ENCODE data around the gene TMEM208.
A peak's percentile ranks its signal among the peaks of the same experiment; 100 is the strongest.

Gene TMEM208

DNA sequence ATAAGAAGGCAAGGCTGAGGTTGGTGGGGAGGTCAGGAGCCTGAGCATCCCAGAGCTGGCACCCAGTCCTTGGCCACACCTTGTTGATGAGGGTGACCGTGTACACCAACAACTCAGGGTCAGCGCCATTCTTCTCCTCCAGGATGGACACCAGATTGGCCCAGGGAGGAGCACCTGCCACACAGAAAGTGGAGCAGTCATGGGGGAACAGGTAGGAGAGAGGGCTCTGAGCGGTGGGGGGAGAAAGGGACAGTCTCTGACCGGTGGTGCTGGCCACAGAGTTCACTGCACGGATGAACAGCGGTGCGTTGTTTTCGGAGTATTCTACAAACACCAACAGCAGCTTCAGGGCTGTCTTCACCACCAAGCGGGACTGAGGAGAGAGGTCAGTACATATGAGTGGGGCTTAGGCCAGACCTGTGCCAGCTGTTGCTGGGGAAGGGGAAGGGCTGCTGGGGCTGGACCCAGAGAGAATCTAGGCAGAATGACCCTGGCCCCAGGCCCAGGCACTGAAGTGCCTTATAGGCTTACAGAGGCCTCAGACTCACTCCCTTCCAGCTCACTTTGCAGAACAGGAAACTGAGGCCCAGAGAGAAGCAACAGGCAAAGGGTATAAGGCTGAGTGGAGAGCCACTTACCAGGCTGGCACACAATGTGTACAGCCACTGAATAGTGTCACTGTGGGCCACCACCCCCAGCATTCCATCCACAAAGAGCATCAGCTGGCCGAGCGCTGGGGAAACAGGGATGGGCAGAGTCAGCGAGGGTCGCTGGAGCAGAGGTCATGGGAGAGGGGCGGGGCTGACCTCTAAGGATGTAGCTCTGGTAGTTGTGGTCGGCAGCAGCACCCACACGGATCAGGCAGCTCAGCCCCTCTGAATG, 10.7 kb downstream of the TMEM208 start:
- no peak for DNase-seq

- DNase-seq: no peak
These were observed 11.3 kb downstream of the TMEM208 start for GRCh38 chr16:67238278-67238575.

DNA sequence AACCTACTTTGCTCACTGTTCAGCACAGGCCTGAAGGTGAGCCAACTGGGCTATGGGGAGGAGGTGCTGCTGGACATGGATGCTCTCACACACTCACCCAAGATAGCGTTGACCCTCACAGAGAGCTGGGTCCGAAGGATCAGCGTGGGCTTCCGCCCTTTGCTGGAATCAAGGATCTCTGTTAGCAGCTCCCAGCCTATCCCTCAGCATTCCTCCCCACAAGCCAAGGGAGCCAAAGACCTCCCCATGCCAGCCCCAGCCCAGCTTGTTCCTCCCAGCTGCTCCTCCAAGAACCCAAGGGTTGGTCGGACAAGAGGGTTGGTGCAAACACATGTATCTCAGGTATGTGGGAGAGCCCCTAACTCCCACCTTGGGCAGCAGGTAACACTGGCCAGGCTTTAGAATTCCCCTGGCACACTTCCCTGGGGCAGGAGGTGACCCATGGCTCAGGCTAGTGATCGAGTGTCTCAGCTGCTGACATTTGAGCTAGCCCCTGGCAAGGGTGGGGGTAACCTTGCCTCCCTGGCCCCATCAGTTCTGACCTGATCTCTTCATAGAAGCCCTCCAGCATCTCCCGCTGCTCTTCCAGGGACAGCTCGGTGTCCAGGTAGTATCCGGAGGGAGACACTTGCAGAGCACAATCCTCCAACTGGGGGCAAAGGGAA, 12.0 kb downstream of the TMEM208 start:
- no peak for DNase-seq

GRCh38 chr16:67240506-67240905, 13.6 kb downstream of the TMEM208 start:
- DNase-seq: no peak

- no peak for DNase-seq
These were observed 14.3 kb downstream of the TMEM208 start for GRCh38 chr16:67241008-67241900.

DNA sequence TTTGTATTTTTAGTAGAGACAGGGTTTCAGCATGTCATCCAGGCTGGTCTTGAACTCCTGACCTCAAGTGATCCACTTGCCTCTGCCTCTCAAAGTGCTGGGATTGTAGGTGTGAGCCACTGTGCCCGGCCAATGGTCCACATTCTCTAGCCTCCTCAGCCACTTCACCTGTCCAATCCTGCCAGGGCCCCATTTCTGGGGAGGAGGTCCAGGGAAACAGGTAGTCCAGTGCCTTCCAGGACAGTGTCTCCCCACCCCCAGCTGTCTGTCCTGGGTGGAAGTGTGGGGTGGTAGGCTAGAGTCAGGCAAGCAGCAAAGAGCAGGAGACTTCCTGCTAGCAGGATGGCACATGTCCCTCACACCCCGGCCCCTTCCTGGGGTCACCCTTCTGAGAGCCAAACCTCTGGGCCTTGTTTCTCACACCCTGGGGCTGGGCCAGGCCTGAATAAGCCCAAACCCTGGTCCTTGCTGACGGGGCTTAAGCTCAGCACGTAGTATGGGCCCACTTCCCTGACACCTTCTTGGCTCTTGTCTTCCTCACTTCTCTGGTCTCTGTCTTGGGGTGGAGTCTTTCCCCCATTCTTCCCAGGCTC, 15.3 kb downstream of the TMEM208 start:
- DNase-seq: no peak

- DNase-seq: no peak
These were observed 16.6 kb downstream of the TMEM208 start for GRCh38 chr16:67243481-67243880.

DNA sequence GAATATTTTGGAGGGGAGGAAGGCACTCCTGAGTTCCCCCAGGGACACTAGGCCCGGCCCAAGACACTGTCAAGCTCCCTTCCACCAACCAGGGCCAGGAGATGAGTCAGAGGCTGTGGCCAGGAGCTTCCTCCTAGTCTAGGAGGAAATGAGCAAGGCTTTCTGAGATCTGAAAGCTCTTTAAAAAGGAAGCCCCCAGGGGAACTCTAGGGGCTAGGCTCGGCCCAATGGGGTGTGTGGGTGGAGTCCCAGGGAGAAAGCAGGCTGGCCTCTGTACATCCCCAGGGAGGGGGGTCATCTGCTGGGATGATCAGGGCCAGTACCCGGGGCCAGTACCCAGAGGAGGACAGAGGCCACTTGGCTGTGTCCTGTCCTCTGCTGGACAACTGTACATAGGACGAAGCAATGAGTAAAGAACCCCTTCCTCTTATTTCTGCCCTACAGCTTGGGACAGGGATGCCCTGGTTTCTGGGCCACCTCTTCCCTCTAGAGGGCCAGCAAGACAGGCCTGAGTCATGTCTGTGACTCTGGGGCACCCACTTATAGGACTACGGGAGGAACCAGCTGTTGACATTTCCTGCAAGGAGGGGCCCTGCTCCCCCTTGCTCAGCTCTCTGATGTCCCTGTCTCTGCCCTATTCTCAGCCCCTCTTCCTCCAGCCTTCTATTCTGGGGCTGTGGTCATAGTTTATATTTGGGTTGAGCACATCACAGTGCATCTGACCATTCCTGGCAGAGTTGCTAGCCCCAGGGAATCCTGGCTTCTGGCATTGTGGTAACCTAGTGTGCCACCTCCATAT, 17.7 kb downstream of the TMEM208 start:
- DNase-seq: no peak

DNA sequence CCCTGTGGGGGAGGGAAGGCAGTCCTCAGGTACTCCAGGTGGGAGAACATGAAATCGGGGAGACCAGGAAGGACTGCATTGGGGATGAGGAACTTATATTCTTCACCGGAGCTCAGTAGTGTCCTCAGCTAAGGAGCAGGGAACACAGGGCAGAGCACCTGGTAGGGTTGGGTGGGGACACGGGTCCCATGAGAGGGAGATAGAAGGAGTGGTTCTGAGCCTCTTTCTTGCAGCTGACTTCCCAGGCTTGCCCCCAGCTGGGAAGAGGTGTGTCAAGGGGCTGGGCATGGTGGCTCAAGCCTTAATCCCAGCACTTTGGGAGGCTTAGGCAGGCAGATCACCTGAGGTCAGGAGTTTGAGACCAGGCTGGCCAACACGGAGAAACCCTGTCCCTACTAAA, 18.3 kb downstream of the TMEM208 start:
- DNase-seq: no peak

DNA sequence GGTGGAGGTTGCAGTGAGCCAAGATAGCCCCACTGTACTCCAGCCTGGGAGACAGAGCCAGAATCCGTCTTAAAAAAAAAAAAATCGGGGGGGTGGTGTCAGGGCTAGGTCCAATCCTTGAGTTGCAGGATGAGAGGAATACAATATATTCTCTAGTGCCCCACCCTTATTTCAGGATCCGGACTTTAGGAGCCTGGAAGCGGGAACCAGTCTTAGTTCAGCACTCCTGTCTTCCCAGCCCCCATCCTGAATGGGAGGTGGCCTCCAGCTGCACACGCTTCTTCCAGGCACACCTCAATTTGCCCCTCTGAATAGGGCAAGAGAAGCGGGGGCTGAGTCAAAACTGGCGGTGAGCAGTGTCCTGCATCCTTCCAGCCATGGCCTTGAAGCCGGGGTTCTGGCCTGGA, 18.7 kb downstream of the TMEM208 start:
- no peak for DNase-seq

GRCh38 chr16:67246081-67246755, 19.3 kb downstream of the TMEM208 start:
- DNase-seq: peak; percentile 52

GRCh38 chr16:67246756-67247191, 19.8 kb downstream of the TMEM208 start:
- DNase-seq: peak; percentile 90

DNA sequence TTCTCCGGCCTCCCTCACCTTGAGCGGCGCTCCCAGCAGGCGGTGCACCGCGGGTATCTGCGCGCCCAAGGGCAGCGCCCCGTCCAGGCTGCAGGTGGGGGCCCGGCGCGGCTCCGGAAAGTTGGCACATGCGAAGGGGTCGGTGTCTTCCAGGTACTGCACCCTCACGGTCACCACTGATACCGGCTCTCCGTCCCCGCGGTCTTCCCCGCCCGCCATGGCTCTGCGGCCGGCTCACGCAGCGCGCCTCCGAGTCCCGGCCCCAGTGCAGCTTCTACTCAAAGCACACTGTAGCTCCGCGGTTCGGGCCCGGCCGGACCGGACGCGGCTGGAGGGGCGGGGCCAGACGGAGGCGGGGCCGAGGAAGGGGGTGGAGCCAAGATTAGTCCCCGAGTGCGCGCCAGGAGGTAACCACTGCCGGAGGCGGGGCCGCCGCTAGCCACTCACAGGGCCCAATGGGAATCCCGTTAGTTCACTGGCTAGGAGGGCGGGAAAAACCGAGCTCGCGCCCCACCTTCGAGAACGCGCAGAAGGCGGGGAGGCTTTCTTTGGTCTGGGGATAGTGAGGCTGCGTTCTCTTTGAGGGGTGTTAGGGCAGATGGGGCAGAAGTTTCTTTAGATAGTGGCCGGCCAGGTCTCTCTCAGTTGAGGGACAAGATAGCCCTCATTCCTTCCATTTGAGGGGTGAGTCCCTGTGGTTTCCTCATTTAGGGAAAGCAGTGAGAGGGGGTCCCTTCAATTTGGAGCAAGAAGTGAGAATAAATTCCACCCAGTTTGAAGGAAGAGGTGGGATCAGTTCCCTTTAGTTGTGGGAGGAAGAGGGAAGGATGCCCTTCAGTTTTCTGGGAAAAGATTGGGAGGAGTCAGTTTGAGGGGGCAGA, 20.5 kb downstream of the TMEM208 start, which contains the start of gene FHOD1:
Gene FHOD1, minus strand, starts transcription at position 290 of the 881 bp plus-strand sequence. Its CDS starts 71 bp downstream, at position 219.
- peak; percentile 83 for DNase-seq

GRCh38 chr16:67248073-67248400, 21.1 kb downstream of the TMEM208 start:
- no peak for DNase-seq

DNA sequence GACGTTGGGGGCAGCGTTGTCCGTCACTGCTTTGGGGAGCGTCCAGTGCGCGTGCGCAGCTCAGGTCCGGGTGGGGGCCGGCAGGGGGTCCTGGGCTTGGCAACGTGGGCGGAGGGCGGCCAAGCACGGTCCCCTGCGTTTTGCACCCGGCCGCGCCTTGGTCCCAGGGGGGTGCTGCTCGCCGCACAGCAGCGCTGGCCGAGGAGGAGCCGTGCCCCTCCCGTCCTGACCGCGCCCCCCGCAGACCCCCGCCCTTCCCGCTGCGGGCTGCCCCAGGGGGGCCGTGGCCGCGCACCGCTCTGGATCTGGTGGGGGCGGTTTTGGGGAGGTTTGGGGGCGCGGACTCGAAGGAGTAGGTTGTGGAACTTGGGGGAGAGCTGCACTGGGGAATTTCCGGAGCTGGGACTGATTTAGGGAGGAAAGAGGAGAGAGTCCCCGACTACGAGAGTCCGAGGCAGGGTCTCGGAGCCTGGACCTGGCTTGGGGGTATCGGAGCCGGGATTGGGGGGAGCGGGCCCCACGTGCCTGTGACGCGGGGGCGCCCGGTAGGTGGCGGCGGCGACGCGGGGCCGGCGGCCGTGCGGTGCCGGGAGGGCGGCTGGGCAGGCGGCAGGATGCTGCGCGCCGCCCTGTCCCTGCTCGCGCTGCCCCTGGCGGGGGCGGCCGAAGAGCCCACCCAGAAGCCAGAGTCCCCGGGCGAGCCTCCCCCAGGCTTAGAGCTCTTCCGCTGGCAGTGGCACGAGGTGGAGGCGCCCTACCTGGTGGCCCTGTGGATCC, 21.7 kb downstream of the TMEM208 start, which contains the start of gene SLC9A5:
Gene SLC9A5, plus strand, starts transcription at position 579 of the 777 bp plus-strand sequence. Its CDS starts 36 bp downstream, at position 615.
- DNase-seq: no peak

- DNase-seq: no peak
These were observed 22.5 kb downstream of the TMEM208 start for GRCh38 chr16:67249178-67250044.

DNA sequence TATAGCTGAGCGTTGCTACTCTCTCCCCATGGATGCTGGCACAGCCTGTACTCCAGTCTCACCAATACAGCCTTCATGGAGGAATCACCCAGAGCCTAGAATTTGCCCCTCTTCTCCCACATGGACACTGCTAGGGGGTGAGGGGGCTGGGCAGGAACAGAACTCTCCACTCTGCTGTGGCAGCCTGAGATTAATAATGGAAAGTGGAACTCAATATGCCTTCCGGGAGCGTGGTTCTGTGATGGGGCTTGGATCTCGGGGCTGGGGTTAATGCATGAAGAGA, 23.1 kb downstream of the TMEM208 start:
- DNase-seq: no peak

- no peak for DNase-seq
These were observed 25.9 kb downstream of the TMEM208 start for GRCh38 chr16:67252609-67253497.
